CD14-positive monocyte (primary cell): Measurements from ENCODE around the gene RSRC1. TPM values are rescaled to one million over a fixed set of nuclear protein-coding genes. Genes with fewer than 3 reads are reported as not detected.

Experiments
- DNase-seq, 3 donors: peaks; one replicate each; pipeline ENCODE4 v3.0.0-alpha.2; 2011 to 2022
- H2AFZ ChIP-seq: 2 replicates; pipeline ENCODE4 v1.6.0; 2012; ENCODE audit warnings: mild to moderate bottlenecking, low read depth, low read length, inconsistent platforms; ENCODE audit not compliant: insufficient read depth, poor library complexity, severe bottlenecking
- H3K27ac ChIP-seq, 2 donors: 1 replicate in 1 of 2; 2 replicates in 1 of 2; pipeline ENCODE4 v1.5.1; 2012 to 2013; ENCODE audit warnings: low read length in 2 of 2, control low read depth in 1 of 2, inconsistent platforms in 1 of 2, low read depth in 1 of 2, mild to moderate bottlenecking in 1 of 2
- H3K27me3 ChIP-seq, 2 donors: one replicate each; pipeline versions ENCODE4 v1.6.0 to v1.6.1; 2011 to 2013; ENCODE audit warnings: low read length in 2 of 2; ENCODE audit not compliant: control insufficient read depth in 2 of 2, insufficient read depth in 2 of 2
- H3K36me3 ChIP-seq, 2 donors: replicated peaks in 1 of 2; 1 replicate in 1 of 2; 2 replicates in 1 of 2; pipeline versions ENCODE4 v1.5.1 to v1.6.1; 2012 to 2013; ENCODE audit warnings: low read length in 2 of 2, control low read depth in 1 of 2, inconsistent platforms in 1 of 2, mild to moderate bottlenecking in 1 of 2; ENCODE audit not compliant: insufficient read depth in 2 of 2, control insufficient read depth in 1 of 2
- H3K4me1 ChIP-seq, 2 donors: 1 replicate in 1 of 2; 2 replicates in 1 of 2; pipeline versions ENCODE4 v1.5.1 to v1.6.1; 2012 to 2013; ENCODE audit warnings: low read length in 2 of 2, control low read depth in 1 of 2, inconsistent platforms in 1 of 2, mild to moderate bottlenecking in 1 of 2, moderate library complexity in 1 of 2; ENCODE audit not compliant: insufficient read depth in 2 of 2, control insufficient read depth in 1 of 2
- H3K4me2 ChIP-seq: replicated peaks from 2 replicates; pipeline ENCODE3; 2012; ENCODE audit warnings: low read length, moderate library complexity, mild to moderate bottlenecking; ENCODE audit not compliant: poor library complexity, severe bottlenecking; ENCODE audit errors: extremely low read depth
- H3K4me3 ChIP-seq, 3 experiments: fragments of 200-600 bp in 1 of 3; sonication (generic) in 1 of 3; replicated peaks in 1 of 3; 1 replicate in 2 of 3; 2 replicates in 1 of 3; pipeline ENCODE4 v1.5.1; 2011 to 2013; ENCODE audit warnings: low read length in 3 of 3, mild to moderate bottlenecking in 3 of 3, control low read depth in 2 of 3, low read depth in 2 of 3, inconsistent platforms in 1 of 3, moderate library complexity in 1 of 3
- H3K79me2 ChIP-seq: 2 replicates; pipeline ENCODE4 v1.6.0; 2012; ENCODE audit warnings: mild to moderate bottlenecking, control low read depth, inconsistent platforms, low read length, moderate library complexity; ENCODE audit not compliant: insufficient read depth
- H3K9ac ChIP-seq: 2 replicates; pipeline ENCODE4 v1.6.0; 2017; ENCODE audit warnings: low read length, mild to moderate bottlenecking; ENCODE audit not compliant: insufficient read depth, poor library complexity, severe bottlenecking
- H3K9me3 ChIP-seq, 2 donors: replicated peaks in 1 of 2; 1 replicate in 1 of 2; 2 replicates in 1 of 2; pipeline versions ENCODE4 v1.5.1 to v1.6.1; 2012 to 2013; ENCODE audit warnings: low read length in 2 of 2, control low read depth in 1 of 2; ENCODE audit not compliant: control insufficient read depth in 1 of 2, insufficient read depth in 1 of 2
- H4K20me1 ChIP-seq: 2 replicates; pipeline ENCODE4 v1.6.0; 2012; ENCODE audit warnings: mild to moderate bottlenecking, low read length, control low read depth, moderate library complexity; ENCODE audit not compliant: insufficient read depth
- H3K27ac Mint-ChIP-seq, 7 donors: one replicate each; pipeline ENCODE4 v1.8.0; 2020; ENCODE audit warnings: mild to moderate bottlenecking in 7 of 7, mixed read lengths in 7 of 7, moderate library complexity in 6 of 7, inconsistent platforms in 2 of 7
- H3K27me3 Mint-ChIP-seq, 3 donors: one replicate each; pipeline ENCODE4 v1.8.0; 2021 to 2022; ENCODE audit warnings: low read depth in 3 of 3, mild to moderate bottlenecking in 3 of 3, mixed read lengths in 3 of 3, moderate library complexity in 3 of 3, inconsistent platforms in 1 of 3
- H3K36me3 Mint-ChIP-seq, 2 donors: one replicate each; pipeline ENCODE4 v1.8.0; 2020; ENCODE audit warnings: mixed read lengths in 2 of 2, inconsistent platforms in 1 of 2, mild to moderate bottlenecking in 1 of 2
- H3K4me1 Mint-ChIP-seq: one replicate; pipeline ENCODE4 v1.8.0; 2020; ENCODE audit warnings: mild to moderate bottlenecking, mixed read lengths
- H3K4me3 Mint-ChIP-seq, 2 donors: one replicate each; pipeline ENCODE4 v1.8.0; 2020; ENCODE audit warnings: mild to moderate bottlenecking in 2 of 2, mixed read lengths in 2 of 2, moderate library complexity in 1 of 2
- H3K9me3 Mint-ChIP-seq, 7 donors: one replicate each; pipeline ENCODE4 v1.8.0; 2020 to 2022; ENCODE audit warnings: mixed read lengths in 7 of 7, mild to moderate bottlenecking in 6 of 7, moderate library complexity in 6 of 7, inconsistent platforms in 2 of 7
- WGBS: methylation state at CpG from one replicate; pipeline ENCODE4 v1.1.5; 2013; ENCODE audit warnings: missing lambda C conversion rate; ENCODE audit not compliant: insufficient coverage; 5-methylcytosine and 5-hydroxymethylcytosine counted together
- intact Hi-C, 2 donors: fragments of 100-400 bp; cut with micrococcal nuclease; formaldehyde crosslinking; loops; one replicate each; pipeline versions ENCODE4 v1.15.0 to v1.15.1; 2023
- polyA plus RNA-seq, 3 donors: library from polyadenylated mRNA; depleted of rRNA in 1 of 3; unstranded in 2 of 3; stranded (reverse) in 1 of 3; fragments of 300-500 nt in 2 of 3; fragments of >200 nt in 1 of 3; fragmentation: Illumina TruSeq in 2 of 3; gene quantifications; 1 replicate in 2 of 3; 2 replicates in 1 of 3; pipeline ENCODE4 v1.2.3, GENCODE V29; 2012 to 2021
- TF ChIP-seq, protein P1 (sequence below): fragments of 200-600 bp; IDR thresholded peaks from one replicate; pipeline ENCODE4 v1.8.0; 2022; ENCODE audit warnings: antibody characterized with exemption, mild to moderate bottlenecking

RSRC1 gene
- polyA plus RNA-seq, 3 donors, result 6.6 to 31.7 (median 15.1) TPM

GRCh38 chr3:158535918-158536317, 426.0 kb downstream of the RSRC1 start:
- H3K36me3 ChIP-seq, result no peaks in the 10 kb centered on the region
- Mint-ChIP-seq H3K4me1 (no peaks in the 10 kb centered on the region), H3K27ac (no peak overlapping the region), H3K27me3 (no peaks in the 10 kb centered on the region), H3K9me3 (no peaks in the 10 kb centered on the region), H3K36me3 (peaks cover 3% of the 10 kb centered on the region in 2 donors), H3K4me3 (no peak overlapping the region)
- H3K4me1 ChIP-seq, result no peaks in the 10 kb centered on the region
- H3K4me3 ChIP-seq, result no peak overlapping the region
- H3K9ac ChIP-seq, result no peak overlapping the region
- H3K27me3 ChIP-seq, result no peaks in the 10 kb centered on the region
- no peak overlapping the region for H3K27ac ChIP-seq
- H2AFZ ChIP-seq, result no peak overlapping the region
- TF ChIP-seq, protein P1, sequence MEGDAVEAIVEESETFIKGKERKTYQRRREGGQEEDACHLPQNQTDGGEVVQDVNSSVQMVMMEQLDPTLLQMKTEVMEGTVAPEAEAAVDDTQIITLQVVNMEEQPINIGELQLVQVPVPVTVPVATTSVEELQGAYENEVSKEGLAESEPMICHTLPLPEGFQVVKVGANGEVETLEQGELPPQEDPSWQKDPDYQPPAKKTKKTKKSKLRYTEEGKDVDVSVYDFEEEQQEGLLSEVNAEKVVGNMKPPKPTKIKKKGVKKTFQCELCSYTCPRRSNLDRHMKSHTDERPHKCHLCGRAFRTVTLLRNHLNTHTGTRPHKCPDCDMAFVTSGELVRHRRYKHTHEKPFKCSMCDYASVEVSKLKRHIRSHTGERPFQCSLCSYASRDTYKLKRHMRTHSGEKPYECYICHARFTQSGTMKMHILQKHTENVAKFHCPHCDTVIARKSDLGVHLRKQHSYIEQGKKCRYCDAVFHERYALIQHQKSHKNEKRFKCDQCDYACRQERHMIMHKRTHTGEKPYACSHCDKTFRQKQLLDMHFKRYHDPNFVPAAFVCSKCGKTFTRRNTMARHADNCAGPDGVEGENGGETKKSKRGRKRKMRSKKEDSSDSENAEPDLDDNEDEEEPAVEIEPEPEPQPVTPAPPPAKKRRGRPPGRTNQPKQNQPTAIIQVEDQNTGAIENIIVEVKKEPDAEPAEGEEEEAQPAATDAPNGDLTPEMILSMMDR, result no peak
- no peaks in the 10 kb centered on the region for H4K20me1 ChIP-seq
- no peak overlapping the region for H3K4me2 ChIP-seq
- WGBS, result no CpG with 5 or more reads among the region's 2 CpGs
- H3K9me3 ChIP-seq, result no peaks in the 10 kb centered on the region
- no peaks in the 10 kb centered on the region for H3K79me2 ChIP-seq
- intact Hi-C loops, result no loop called here
- DNase-seq, result no peak

GRCh38 chr3:158539414-158540014, 429.6 kb downstream of the RSRC1 start:
- H3K36me3 Mint-ChIP-seq, result peaks cover 7 to 13% of the 10 kb centered on the region in 2 donors
- no CpG with 5 or more reads among the region's 3 CpGs for WGBS
- Histone ChIP-seq H3K27me3 (no peaks in the 10 kb centered on the region), H4K20me1 (no peaks in the 10 kb centered on the region), H3K4me3 (no peak overlapping the region), H3K4me1 (no peaks in the 10 kb centered on the region), H3K36me3 (peaks cover 5 to 14% of the 10 kb centered on the region in 2 donors), H3K27ac (no peak overlapping the region), H3K9me3 (no peaks in the 10 kb centered on the region), H3K9ac (no peak overlapping the region), H2AFZ (no peak overlapping the region), H3K79me2 (no peaks in the 10 kb centered on the region), H3K4me2 (no peak overlapping the region)
- H3K9me3 Mint-ChIP-seq, result no peaks in the 10 kb centered on the region
- H3K4me1 Mint-ChIP-seq, result no peaks in the 10 kb centered on the region
- peak; percentile 4 to 18 (median 11) for DNase-seq
- TF ChIP-seq, protein P1, result peak; percentile 73
- H3K27me3 Mint-ChIP-seq, result no peaks in the 10 kb centered on the region
- no peak overlapping the region for H3K4me3 Mint-ChIP-seq
- intact Hi-C loops, result no loop called here
- H3K27ac Mint-ChIP-seq, result no peak overlapping the region
